CD8-positive, alpha-beta memory T cell (primary cell): Measurements from ENCODE around the gene MYH16. TPM values are rescaled to one million over a fixed set of nuclear protein-coding genes. Genes with fewer than 3 reads are reported as not detected.
"Not testable (repeated sequence)": the region's sequence is repeated elsewhere in the genome, so short reads cannot be mapped to it uniquely, and the experiment has no call there.

ENCODE experiments used
- CTCF ChIA-PET: fragments of 350-600 bp; sonication (Branson Sonifier 250); formaldehyde crosslinking; loops from one replicate; lab custom pipeline; 2021; ENCODE audit warnings: antibody characterized with exemption; lab: Charles Lee
- POLR2A ChIA-PET: fragments of 350-600 bp; sonication (Branson Sonifier 250); formaldehyde crosslinking; loops from one replicate; lab custom pipeline; 2021; ENCODE audit warnings: antibody characterized with exemption; lab: Charles Lee
- DNase-seq, 5 donors: peaks; one replicate each; pipeline versions ENCODE4 v3.0.0 to v3.0.0-alpha.2; 2020 to 2022; ENCODE audit warnings: mixed read lengths in 1 of 5
- H3K27ac ChIP-seq: one replicate; pipeline ENCODE4 v1.7.0; 2013; ENCODE audit warnings: low read depth, mild to moderate bottlenecking, low read length, moderate library complexity
- H3K27me3 ChIP-seq: 2 replicates; pipeline ENCODE4 v1.7.0; 2013; ENCODE audit warnings: low read length, mild to moderate bottlenecking; ENCODE audit not compliant: insufficient read depth, poor library complexity, severe bottlenecking
- H3K36me3 ChIP-seq: 2 replicates; pipeline ENCODE4 v1.7.0; 2013; ENCODE audit warnings: mild to moderate bottlenecking, low read length, moderate library complexity; ENCODE audit not compliant: insufficient read depth
- H3K4me1 ChIP-seq: 2 replicates; pipeline ENCODE4 v1.7.0; 2013; ENCODE audit warnings: mild to moderate bottlenecking, low read length, moderate library complexity; ENCODE audit not compliant: insufficient read depth
- H3K4me3 ChIP-seq: 2 replicates; pipeline ENCODE4 v1.7.0; 2013; ENCODE audit warnings: mild to moderate bottlenecking, low read length
- H3K9me3 ChIP-seq: 2 replicates; pipeline ENCODE4 v1.7.0; 2013; ENCODE audit warnings: mild to moderate bottlenecking, low read length
- H3K27ac Mint-ChIP-seq, 8 donors: one replicate each; pipeline ENCODE4 v1.8.0; 2020 to 2021; ENCODE audit warnings: mixed read lengths in 8 of 8, mild to moderate bottlenecking in 6 of 8, inconsistent platforms in 3 of 8, moderate library complexity in 3 of 8
- H3K27me3 Mint-ChIP-seq, 2 donors: one replicate each; pipeline ENCODE4 v1.8.0; 2020 to 2021; ENCODE audit warnings: mixed read lengths in 2 of 2, mild to moderate bottlenecking in 1 of 2, moderate library complexity in 1 of 2
- H3K36me3 Mint-ChIP-seq, 3 donors: one replicate each; pipeline ENCODE4 v1.8.0; 2020 to 2021; ENCODE audit warnings: mixed read lengths in 3 of 3, inconsistent platforms in 1 of 3, mild to moderate bottlenecking in 1 of 3
- H3K4me1 Mint-ChIP-seq, 3 donors: one replicate each; pipeline ENCODE4 v1.8.0; 2020 to 2021; ENCODE audit warnings: mixed read lengths in 3 of 3, inconsistent platforms in 1 of 3, mild to moderate bottlenecking in 1 of 3
- H3K4me3 Mint-ChIP-seq, 7 donors: one replicate each; pipeline ENCODE4 v1.8.0; 2020 to 2021; ENCODE audit warnings: mixed read lengths in 7 of 7, mild to moderate bottlenecking in 6 of 7, moderate library complexity in 4 of 7, inconsistent platforms in 2 of 7
- H3K9me3 Mint-ChIP-seq, 5 donors: one replicate each; pipeline ENCODE4 v1.8.0; 2020 to 2022; ENCODE audit warnings: mixed read lengths in 5 of 5, mild to moderate bottlenecking in 3 of 5, moderate library complexity in 2 of 5, inconsistent platforms in 1 of 5
- polyA plus RNA-seq: library from polyadenylated mRNA; unstranded; fragments of 300-500 nt; fragmentation: Illumina TruSeq; gene quantifications from one replicate; pipeline ENCODE4 v1.2.3, GENCODE V29; 2021
- total RNA-seq, 2 experiments: library from RNA; stranded (reverse); gene quantifications; one replicate each; pipeline ENCODE4 v1.2.3, GENCODE V29; 2021

The MYH16 gene
- total and polyA plus RNA-seq, 3 experiments from 2014 or later = not detected

- H3K27me3 Mint-ChIP-seq = peaks cover 8 to 29% of the 10 kb centered on the region in 2 donors
- Histone ChIP-seq H3K27ac (no peak overlapping the region), H3K27me3 (no peaks in the 10 kb centered on the region), H3K36me3 (no peaks in the 10 kb centered on the region), H3K4me3 (no peak overlapping the region), H3K9me3 (no peaks in the 10 kb centered on the region), H3K4me1 (no peaks in the 10 kb centered on the region)
- ChIA-PET POLR2A (no interaction called here), CTCF (interaction anchor here (1.1 to 1.2 kb wide), 3 partner anchors 11 to 22 kb away, joined by 3 to 4 read pairs (median 4); no protein-coding TSS in a partner anchor)
- H3K9me3 Mint-ChIP-seq = peaks cover 0 to 4% (median 0%) of the 10 kb centered on the region in 5 donors
- H3K4me1 Mint-ChIP-seq = peaks cover 1 to 10% (median 10%) of the 10 kb centered on the region in 3 donors
- no peak overlapping the region for H3K27ac Mint-ChIP-seq
- H3K36me3 Mint-ChIP-seq = peaks cover 0 to 4% (median 0%) of the 10 kb centered on the region in 3 donors
- no peak overlapping the region for H3K4me3 Mint-ChIP-seq
- DNase-seq = no peak
These were observed 39.1 kb downstream of the MYH16 start for GRCh38 chr7:99311702-99312101.

GRCh38 chr7:99312316-99313203 is 39.9 kb downstream of the MYH16 start:
- POLR2A ChIA-PET = no interaction called here
- Histone ChIP-seq H3K4me1 (no peaks in the 10 kb centered on the region), H3K9me3 (no peaks in the 10 kb centered on the region), H3K36me3 (no peaks in the 10 kb centered on the region), H3K4me3 (no peak overlapping the region), H3K27me3 (no peaks in the 10 kb centered on the region), H3K27ac (no peak overlapping the region)
- no peak overlapping the region for H3K27ac Mint-ChIP-seq
- CTCF ChIA-PET = interaction anchor here (0.8 to 2.2 kb wide), 12 partner anchors 10 to 273 kb away, joined by 3 to 7 read pairs (median 4); no protein-coding TSS in a partner anchor
- H3K36me3 Mint-ChIP-seq = peaks cover 0 to 4% (median 0%) of the 10 kb centered on the region in 3 donors
- peak overlapping the region in 6 of 7 donors; percentile 16 to 59 (median 44) for H3K4me3 Mint-ChIP-seq
- peak; percentile 47 to 78 (median 62) for DNase-seq
- peaks cover 1 to 10% (median 10%) of the 10 kb centered on the region in 3 donors for H3K4me1 Mint-ChIP-seq
- H3K27me3 Mint-ChIP-seq = peaks cover 8 to 29% of the 10 kb centered on the region in 2 donors
- peaks cover 0 to 4% (median 0%) of the 10 kb centered on the region in 5 donors for H3K9me3 Mint-ChIP-seq

- Mint-ChIP-seq H3K4me3 (peak overlapping the region in 5 of 7 donors; percentile 16 to 56 (median 35)), H3K4me1 (peaks cover 1 to 10% (median 10%) of the 10 kb centered on the region in 3 donors)
- no peaks in the 10 kb centered on the region for H3K27me3 ChIP-seq
These were observed 40.5 kb downstream of the MYH16 start for GRCh38 chr7:99313204-99313573.

GRCh38 chr7:99314504-99314903 is 41.9 kb downstream of the MYH16 start:
- no peak for DNase-seq
- Histone ChIP-seq H3K36me3 (no peaks in the 10 kb centered on the region), H3K4me1 (no peaks in the 10 kb centered on the region), H3K27ac (no peak overlapping the region), H3K9me3 (no peaks in the 10 kb centered on the region), H3K27me3 (no peaks in the 10 kb centered on the region), H3K4me3 (no peak overlapping the region)
- Mint-ChIP-seq H3K27ac (peak overlapping the region in 3 of 8 donors; percentile 9 to 45 (median 16)), H3K4me3 (no peak overlapping the region), H3K27me3 (peaks cover 8 to 24% of the 10 kb centered on the region in 2 donors), H3K4me1 (peaks cover 1 to 10% (median 10%) of the 10 kb centered on the region in 3 donors), H3K9me3 (peaks cover 0 to 4% (median 0%) of the 10 kb centered on the region in 5 donors), H3K36me3 (peaks cover 0 to 4% (median 0%) of the 10 kb centered on the region in 3 donors)
- POLR2A ChIA-PET = no interaction called here
- CTCF ChIA-PET = interaction anchor here (1.0 to 2.2 kb wide), 5 partner anchors 9 to 275 kb away, joined by 3 to 7 read pairs (median 3); no protein-coding TSS in a partner anchor

More at GRCh38 chr7:99313204-99313573, 40.5 kb downstream of the MYH16 start:
- no peak for DNase-seq
- POLR2A ChIA-PET = no interaction called here
- Mint-ChIP-seq H3K36me3 (peaks cover 0 to 4% (median 0%) of the 10 kb centered on the region in 3 donors), H3K27ac (no peak overlapping the region), H3K9me3 (peaks cover 0 to 4% (median 0%) of the 10 kb centered on the region in 5 donors), H3K27me3 (peaks cover 8 to 29% of the 10 kb centered on the region in 2 donors)
- H3K27ac ChIP-seq = no peak overlapping the region
- CTCF ChIA-PET = interaction anchor here (0.8 to 2.2 kb wide), 10 partner anchors 10 to 274 kb away, joined by 3 to 7 read pairs (median 3); no protein-coding TSS in a partner anchor
- no peaks in the 10 kb centered on the region for H3K4me1 ChIP-seq
- no peaks in the 10 kb centered on the region for H3K36me3 ChIP-seq
- H3K9me3 ChIP-seq = no peaks in the 10 kb centered on the region
- H3K4me3 ChIP-seq = no peak overlapping the region

- DNase-seq = no peak
- Histone ChIP-seq H3K36me3 (no peaks in the 10 kb centered on the region), H3K27ac (no peak overlapping the region), H3K9me3 (no peaks in the 10 kb centered on the region), H3K4me3 (no peak overlapping the region), H3K4me1 (peaks cover 7% of the 10 kb centered on the region), H3K27me3 (no peaks in the 10 kb centered on the region)
- peaks cover 0 to 2% of the 10 kb centered on the region in 2 donors for H3K27me3 Mint-ChIP-seq
- H3K4me3 Mint-ChIP-seq = peak overlapping the region in 1 of 7 donors; percentile 71
- H3K36me3 Mint-ChIP-seq = no peaks in the 10 kb centered on the region
- no peaks in the 10 kb centered on the region for H3K9me3 Mint-ChIP-seq
- POLR2A ChIA-PET = interaction anchor here (0.6 kb wide), 1 partner anchor 96 kb away, joined by 4 read pairs; no protein-coding TSS in a partner anchor
- no peaks in the 10 kb centered on the region for H3K4me1 Mint-ChIP-seq
- no peak overlapping the region for H3K27ac Mint-ChIP-seq
- CTCF ChIA-PET = interaction anchor here (1.3 kb wide), 1 partner anchor 10 kb away, joined by 3 read pairs; no protein-coding TSS in a partner anchor
These were observed 47.7 kb downstream of the MYH16 start for GRCh38 chr7:99320371-99320770.

GRCh38 chr7:99322659-99323058 is 50.0 kb downstream of the MYH16 start:
- H3K27me3 ChIP-seq, H3K9me3 ChIP-seq, POLR2A ChIA-PET, H3K36me3 ChIP-seq, DNase-seq, H3K9me3 Mint-ChIP-seq, H3K4me3 ChIP-seq, H3K27ac ChIP-seq: not testable (repeated sequence)
- Mint-ChIP-seq H3K4me1 (peaks cover 15 to 18% (median 17%) of the 10 kb centered on the region in 3 donors), H3K36me3 (peaks cover 0 to 13% (median 0%) of the 10 kb centered on the region in 3 donors), H3K4me3 (peak overlapping the region in 2 of 7 donors; percentile 12 to 50), H3K27me3 (peaks cover 0 to 12% of the 10 kb centered on the region in 2 donors), H3K27ac (peak overlapping the region in 1 of 8 donors; percentile 84)
- CTCF ChIA-PET = interaction anchor here (0.8 to 1.6 kb wide), 3 partner anchors 9 to 249 kb away, joined by 3 to 6 read pairs (median 4); no protein-coding TSS in a partner anchor
- peaks cover 21% of the 10 kb centered on the region for H3K4me1 ChIP-seq

GRCh38 chr7:99324559-99324958 is 51.9 kb downstream of the MYH16 start:
- Mint-ChIP-seq H3K4me3 (peak overlapping the region; percentile 84 to 98 (median 92)), H3K27me3 (peaks cover 0 to 12% of the 10 kb centered on the region in 2 donors), H3K36me3 (peaks cover 0 to 15% (median 0%) of the 10 kb centered on the region in 3 donors), H3K4me1 (peaks cover 31 to 34% (median 33%) of the 10 kb centered on the region in 3 donors), H3K9me3 (no peaks in the 10 kb centered on the region), H3K27ac (peak overlapping the region in 3 of 8 donors; percentile 84 to 99 (median 93))
- Histone ChIP-seq H3K27ac (no peak overlapping the region), H3K27me3 (no peaks in the 10 kb centered on the region), H3K4me3 (no peak overlapping the region), H3K36me3 (no peaks in the 10 kb centered on the region), H3K4me1 (peaks cover 31% of the 10 kb centered on the region), H3K9me3 (no peaks in the 10 kb centered on the region)
- ChIA-PET POLR2A (no interaction called here), CTCF (interaction anchor here (0.8 to 0.9 kb wide), 2 partner anchors 11 to 14 kb away, joined by 3 read pairs; no protein-coding TSS in a partner anchor)
- DNase-seq = no peak
